ENCODE results near the gene TRAPPC13. TPM values are rescaled to one million over a fixed set of nuclear protein-coding genes. Genes with fewer than 3 reads are reported as not detected.

The TRAPPC13 gene
- total and polyA plus RNA-seq, 11 donors: 9.5 to 24.8 (median 16.5) TPM

GRCh38 chr5:65695162-65695755 lies 70.4 kb downstream of the TRAPPC13 start:
- WGBS, 4 donors: 72 to 84% (median 81%) methylated on average over 4 of the region's 4 CpGs

DNA sequence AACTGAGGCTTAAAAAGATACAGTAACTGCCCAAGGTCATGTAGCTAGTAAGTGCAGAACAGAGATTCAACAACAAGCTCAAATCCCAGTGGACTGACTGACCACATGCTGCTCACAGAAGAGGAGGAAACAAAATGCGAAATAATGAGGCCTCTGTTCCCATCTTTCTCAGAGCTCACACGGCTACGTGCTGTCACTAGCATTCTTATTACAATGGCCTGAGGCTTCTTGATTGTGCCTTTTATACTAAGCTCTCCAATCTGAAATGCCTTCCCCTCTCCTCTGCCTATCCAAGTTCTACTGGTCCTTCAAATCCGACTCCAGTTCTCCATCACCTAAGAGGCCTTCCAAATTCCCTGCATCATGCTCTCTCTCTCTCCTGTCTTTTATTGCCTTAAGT lies 71.1 kb downstream of the TRAPPC13 start:
- intact Hi-C loops (cut with DNase I): no loop called here
- H3K27me3 ChIP-seq: no peaks in the 10 kb centered on the region
- peaks cover 0 to 37% (median 18%) of the 10 kb centered on the region in 9 donors for H3K36me3 ChIP-seq
- DNase-seq (no peak), ATAC-seq (no peak)
- no peak overlapping the region for H3K27ac ChIP-seq
- peaks cover 0 to 17% (median 2%) of the 10 kb centered on the region in 12 donors for H3K4me1 ChIP-seq
- no peak overlapping the region for H3K4me3 ChIP-seq
- TF ChIP-seq POLR2A (IDR thresholded peaks at IDR 0.05): no peak
- TF ChIP-seq, protein P1, sequence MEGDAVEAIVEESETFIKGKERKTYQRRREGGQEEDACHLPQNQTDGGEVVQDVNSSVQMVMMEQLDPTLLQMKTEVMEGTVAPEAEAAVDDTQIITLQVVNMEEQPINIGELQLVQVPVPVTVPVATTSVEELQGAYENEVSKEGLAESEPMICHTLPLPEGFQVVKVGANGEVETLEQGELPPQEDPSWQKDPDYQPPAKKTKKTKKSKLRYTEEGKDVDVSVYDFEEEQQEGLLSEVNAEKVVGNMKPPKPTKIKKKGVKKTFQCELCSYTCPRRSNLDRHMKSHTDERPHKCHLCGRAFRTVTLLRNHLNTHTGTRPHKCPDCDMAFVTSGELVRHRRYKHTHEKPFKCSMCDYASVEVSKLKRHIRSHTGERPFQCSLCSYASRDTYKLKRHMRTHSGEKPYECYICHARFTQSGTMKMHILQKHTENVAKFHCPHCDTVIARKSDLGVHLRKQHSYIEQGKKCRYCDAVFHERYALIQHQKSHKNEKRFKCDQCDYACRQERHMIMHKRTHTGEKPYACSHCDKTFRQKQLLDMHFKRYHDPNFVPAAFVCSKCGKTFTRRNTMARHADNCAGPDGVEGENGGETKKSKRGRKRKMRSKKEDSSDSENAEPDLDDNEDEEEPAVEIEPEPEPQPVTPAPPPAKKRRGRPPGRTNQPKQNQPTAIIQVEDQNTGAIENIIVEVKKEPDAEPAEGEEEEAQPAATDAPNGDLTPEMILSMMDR (IDR thresholded peaks at IDR 0.05): no peak
- 92 to 95% (median 92%) methylated on average over 4 of the region's 4 CpGs for WGBS, 4 donors
- no peaks in the 10 kb centered on the region for H3K9me3 ChIP-seq

More at GRCh38 chr5:65695162-65695755, 70.4 kb downstream of the TRAPPC13 start:
- Histone ChIP-seq H3K36me3 (peaks cover 0 to 43% (median 22%) of the 10 kb centered on the region in 9 donors), H3K9me3 (no peaks in the 10 kb centered on the region), H3K27me3 (no peaks in the 10 kb centered on the region), H3K4me1 (peaks cover 0 to 17% (median 2%) of the 10 kb centered on the region in 12 donors), H3K27ac (no peak overlapping the region), H3K4me3 (no peak overlapping the region)
- no peak for ATAC-seq
- intact Hi-C loops (cut with DNase I): no loop called here
- TF ChIP-seq, protein P1 (IDR thresholded peaks at IDR 0.05): no peak
- DNase-seq: no peak

GRCh38 chr5:65696892-65697291 lies 72.1 kb downstream of the TRAPPC13 start:
- DNase-seq (no peak), ATAC-seq (no peak)
- peak overlapping the region in 1 of 12 donors; percentile 9 for H3K27ac ChIP-seq
- H3K4me3 ChIP-seq: no peak overlapping the region
- peaks cover 0 to 38% (median 14%) of the 10 kb centered on the region in 9 donors for H3K36me3 ChIP-seq
- H3K27me3 ChIP-seq: no peaks in the 10 kb centered on the region
- H3K9me3 ChIP-seq: no peaks in the 10 kb centered on the region
- H3K4me1 ChIP-seq: peaks cover 0 to 17% (median 2%) of the 10 kb centered on the region in 12 donors
- TF ChIP-seq, protein P1 (IDR thresholded peaks at IDR 0.05): no peak
- no peak for TF ChIP-seq POLR2A (IDR thresholded peaks at IDR 0.05)
- intact Hi-C loops (cut with DNase I): no loop called here

DNA sequence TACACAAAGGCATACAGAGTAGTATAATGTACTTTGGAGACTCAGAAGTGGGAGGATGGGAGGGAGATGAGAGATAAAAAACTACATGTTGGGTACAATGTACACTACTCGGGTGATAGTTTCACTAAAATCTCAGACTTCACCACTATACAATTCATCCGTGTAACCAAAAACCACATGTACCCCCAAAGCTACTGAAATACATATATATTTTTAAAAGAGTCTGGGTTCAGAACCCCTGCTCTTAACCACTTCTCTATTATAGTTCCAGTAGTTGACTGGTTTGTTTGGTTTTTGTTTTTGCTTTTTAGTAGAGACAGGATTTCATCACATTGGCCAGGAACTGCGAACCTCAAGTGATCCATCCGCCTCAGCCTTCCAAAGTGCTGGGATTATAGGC lies 74.5 kb downstream of the TRAPPC13 start:
- intact Hi-C loops (cut with DNase I): no loop called here
- 95 to 97% (median 96%) methylated on average over 4 of the region's 4 CpGs for WGBS, 4 donors
- ATAC-seq (no peak), DNase-seq (no peak)
- peaks cover 0 to 17% (median 2%) of the 10 kb centered on the region in 12 donors for H3K4me1 ChIP-seq
- H3K36me3 ChIP-seq: peaks cover 0 to 63% (median 35%) of the 10 kb centered on the region in 9 donors
- no peak overlapping the region for H3K4me3 ChIP-seq
- H3K27ac ChIP-seq: no peak overlapping the region
- no peaks in the 10 kb centered on the region for H3K9me3 ChIP-seq
- H3K27me3 ChIP-seq: no peaks in the 10 kb centered on the region
- TF ChIP-seq POLR2A (IDR thresholded peaks at IDR 0.05): no peak

DNA sequence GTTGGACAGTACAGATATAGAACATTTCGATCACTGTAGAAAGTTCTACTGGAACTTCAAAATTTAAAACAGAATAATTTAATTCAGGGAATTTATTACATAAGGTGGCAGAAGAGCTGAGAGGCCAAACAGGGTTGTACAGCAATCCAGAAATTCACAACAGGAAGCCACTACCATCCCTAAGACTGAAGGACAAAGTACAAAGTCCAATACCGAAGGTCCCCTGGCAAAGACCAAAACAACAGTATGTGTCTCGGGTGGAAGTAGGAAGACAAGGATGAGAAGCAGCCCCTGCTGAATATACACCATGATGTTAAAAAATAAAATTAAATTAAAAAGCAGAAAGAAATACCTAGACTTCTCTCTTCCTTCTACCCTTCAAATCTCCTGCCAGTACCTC lies 77.2 kb downstream of the TRAPPC13 start:
- DNase-seq (no peak), ATAC-seq (no peak)
- 96 to 99% (median 98%) methylated on average over 3 of the region's 3 CpGs for WGBS, 4 donors
- Histone ChIP-seq H3K27me3 (no peaks in the 10 kb centered on the region), H3K9me3 (no peaks in the 10 kb centered on the region), H3K27ac (no peak overlapping the region), H3K4me1 (peaks cover 0 to 5% (median 0%) of the 10 kb centered on the region in 12 donors), H3K36me3 (peaks cover 0 to 63% (median 39%) of the 10 kb centered on the region in 9 donors), H3K4me3 (no peak overlapping the region)
- intact Hi-C loops (cut with DNase I): no loop called here
- TF ChIP-seq POLR2A (IDR thresholded peaks at IDR 0.05): no peak
- TF ChIP-seq, protein P1 (IDR thresholded peaks at IDR 0.05): no peak
